ENCODE data around the gene HSPA9. TPM values are rescaled to one million over a fixed set of nuclear protein-coding genes. Genes with fewer than 3 reads are reported as not detected.

Gene HSPA9
- total RNA-seq, 1 donor from 2014 or later = 197 TPM

DNA sequence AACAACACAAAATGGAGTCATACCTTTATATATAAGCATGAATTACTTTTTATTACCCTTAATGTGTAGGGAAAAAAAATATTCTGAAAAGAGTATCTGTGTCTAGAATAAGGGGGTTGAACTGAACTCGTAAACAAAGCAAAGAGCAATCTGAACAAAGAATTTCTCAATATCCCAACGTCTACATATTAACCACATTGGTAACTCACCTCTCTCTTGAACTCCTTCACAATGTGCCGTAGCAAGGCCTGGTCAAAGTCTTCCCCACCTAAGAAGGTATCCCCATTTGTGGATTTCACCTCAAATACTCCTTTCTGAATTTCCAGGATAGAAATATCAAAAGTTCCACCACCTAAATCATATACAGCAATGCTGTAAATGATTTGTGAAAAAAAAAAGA lies 8.4 kb downstream of the HSPA9 start:
- DNase-seq (ENCODE audit: extremely low spot score, unreplicated experiment) = no peak
- H3K36me3 Mint-ChIP-seq (ENCODE audit: unreplicated experiment) = peaks cover 65% of the 10 kb centered on the region
- H3K4me3 Mint-ChIP-seq (ENCODE audit: unreplicated experiment) = no peak overlapping the region
- peak overlapping the region; percentile 16 for H3K27ac Mint-ChIP-seq (ENCODE audit: unreplicated experiment)
- H3K9me3 Mint-ChIP-seq (ENCODE audit: unreplicated experiment) = no peaks in the 10 kb centered on the region
- TF ChIP-seq CTCF (IDR thresholded peaks at IDR 0.05) = no peak
- peaks cover 4% of the 10 kb centered on the region for H3K4me1 Mint-ChIP-seq (ENCODE audit: unreplicated experiment)
- H3K27me3 Mint-ChIP-seq (ENCODE audit: unreplicated experiment) = no peaks in the 10 kb centered on the region

- Mint-ChIP-seq H3K36me3 (ENCODE audit: unreplicated experiment) (peaks cover 65% of the 10 kb centered on the region), H3K4me3 (ENCODE audit: unreplicated experiment) (no peak overlapping the region), H3K9me3 (ENCODE audit: unreplicated experiment) (no peaks in the 10 kb centered on the region), H3K27ac (ENCODE audit: unreplicated experiment) (no peak overlapping the region), H3K4me1 (ENCODE audit: unreplicated experiment) (peaks cover 1% of the 10 kb centered on the region), H3K27me3 (ENCODE audit: unreplicated experiment) (no peaks in the 10 kb centered on the region)
- DNase-seq (ENCODE audit: extremely low spot score, unreplicated experiment) = no peak
- no peak for TF ChIP-seq CTCF (IDR thresholded peaks at IDR 0.05)
Observed at GRCh38 chr5:138565100-138565821, 9.9 kb downstream of the HSPA9 start.

DNA sequence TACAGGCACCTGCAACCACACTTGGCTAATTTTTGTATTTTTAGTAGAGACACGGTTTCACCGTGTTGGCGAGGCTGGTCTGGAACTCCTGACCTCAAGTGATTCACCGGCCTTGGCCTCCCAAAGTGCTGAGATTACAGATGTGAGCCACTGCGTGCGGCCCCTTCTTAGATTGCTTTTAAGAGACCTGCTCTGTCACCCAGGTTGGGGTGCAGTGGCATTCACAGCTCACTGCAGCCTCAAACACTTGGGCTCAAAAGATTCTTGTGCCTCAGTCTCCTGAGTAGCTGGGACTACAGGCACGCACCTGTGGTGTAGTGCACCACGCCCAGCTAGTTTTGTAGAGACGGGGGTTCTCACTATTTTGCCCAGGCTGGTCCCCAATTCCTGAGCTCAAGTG lies 11.0 kb downstream of the HSPA9 start:
- H3K9me3 Mint-ChIP-seq (ENCODE audit: unreplicated experiment) = no peaks in the 10 kb centered on the region
- no peaks in the 10 kb centered on the region for H3K27me3 Mint-ChIP-seq (ENCODE audit: unreplicated experiment)
- no peak overlapping the region for H3K4me3 Mint-ChIP-seq (ENCODE audit: unreplicated experiment)
- no peaks in the 10 kb centered on the region for H3K4me1 Mint-ChIP-seq (ENCODE audit: unreplicated experiment)
- no peak overlapping the region for H3K27ac Mint-ChIP-seq (ENCODE audit: unreplicated experiment)
- peaks cover 70% of the 10 kb centered on the region for H3K36me3 Mint-ChIP-seq (ENCODE audit: unreplicated experiment)
- DNase-seq (ENCODE audit: extremely low spot score, unreplicated experiment) = no peak
- no peak for TF ChIP-seq CTCF (IDR thresholded peaks at IDR 0.05)

- Mint-ChIP-seq H3K27me3 (ENCODE audit: unreplicated experiment) (no peaks in the 10 kb centered on the region), H3K4me1 (ENCODE audit: unreplicated experiment) (no peaks in the 10 kb centered on the region), H3K9me3 (ENCODE audit: unreplicated experiment) (no peaks in the 10 kb centered on the region), H3K4me3 (ENCODE audit: unreplicated experiment) (no peak overlapping the region), H3K36me3 (ENCODE audit: unreplicated experiment) (peaks cover 70% of the 10 kb centered on the region), H3K27ac (ENCODE audit: unreplicated experiment) (peak overlapping the region; percentile 5)
- DNase-seq (ENCODE audit: extremely low spot score, unreplicated experiment) = no peak
- no peak for TF ChIP-seq CTCF (IDR thresholded peaks at IDR 0.05)
Observed at GRCh38 chr5:138563340-138564118, 11.7 kb downstream of the HSPA9 start.

DNA sequence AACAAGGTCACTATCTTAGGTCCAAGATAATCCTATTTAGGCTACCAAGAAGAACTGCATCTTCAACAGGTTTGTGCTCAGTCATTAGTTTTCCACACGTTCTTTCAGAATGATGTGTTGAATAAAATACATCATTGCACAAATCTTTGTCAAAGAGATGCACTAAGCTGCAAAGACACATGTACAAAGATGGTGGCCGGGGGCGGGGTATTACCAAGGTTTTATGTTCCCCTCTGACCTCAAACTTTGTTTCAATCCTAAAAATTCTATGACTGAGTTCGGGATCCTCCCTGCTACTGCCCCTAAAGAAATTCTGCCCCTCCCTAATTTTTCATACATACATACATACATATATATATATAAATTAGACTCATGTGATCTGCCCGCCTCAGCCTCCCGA lies 14.2 kb downstream of the HSPA9 start:
- H3K27ac Mint-ChIP-seq (ENCODE audit: unreplicated experiment) = no peak overlapping the region
- no peaks in the 10 kb centered on the region for H3K4me1 Mint-ChIP-seq (ENCODE audit: unreplicated experiment)
- H3K9me3 Mint-ChIP-seq (ENCODE audit: unreplicated experiment) = no peaks in the 10 kb centered on the region
- no peaks in the 10 kb centered on the region for H3K27me3 Mint-ChIP-seq (ENCODE audit: unreplicated experiment)
- no peak overlapping the region for H3K4me3 Mint-ChIP-seq (ENCODE audit: unreplicated experiment)
- H3K36me3 Mint-ChIP-seq (ENCODE audit: unreplicated experiment) = peaks cover 72% of the 10 kb centered on the region
- DNase-seq (ENCODE audit: extremely low spot score, unreplicated experiment) = no peak
- no peak for TF ChIP-seq CTCF (IDR thresholded peaks at IDR 0.05)

All from osteocyte (in vitro differentiated cells).